Measurements from ENCODE around the gene CTSC. TPM values are rescaled to one million over a fixed set of nuclear protein-coding genes. Genes with fewer than 3 reads are reported as not detected.

The CTSC gene
- total RNA-seq, 3 donors from 2014 or later (not counting 1 experiment from before 2014, with no cell fraction given), result 182 to 275 (median 227) TPM

GRCh38 chr11:88337987-88338668, 592 bp upstream of the CTSC start:
- peak; percentile 56 to 72 (median 58) for ATAC-seq
- no peaks in the 10 kb centered on the region for H3K9me3 Mint-ChIP-seq

DNA sequence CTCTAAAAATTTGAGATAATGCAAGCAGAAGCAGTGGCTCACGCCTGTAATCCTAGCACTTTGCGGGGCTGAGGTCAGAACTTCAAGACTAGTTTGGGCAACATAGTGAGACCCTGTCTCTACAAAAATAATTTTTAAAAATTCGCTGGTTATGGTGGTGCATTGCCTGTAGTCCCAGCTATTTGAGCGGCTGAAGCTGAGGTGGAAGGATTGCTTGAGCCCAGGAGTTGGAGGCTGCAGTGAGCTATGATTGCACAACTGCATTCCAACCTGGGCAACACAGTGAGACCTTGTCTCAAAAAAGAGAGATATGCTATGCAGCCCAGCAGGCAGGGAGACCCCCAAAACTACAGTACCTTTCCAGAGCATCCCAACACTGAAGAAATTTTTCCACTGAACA, 2.3 kb downstream of the CTSC start:
- Histone ChIP-seq H3K9me3 (ENCODE audit: control insufficient read depth, insufficient read depth, low read length) (no peaks in the 10 kb centered on the region), H3K27ac (ENCODE audit: low read length) (peak overlapping the region; percentile 75), H3K4me1 (ENCODE audit: control insufficient read depth, insufficient read depth, low read length) (peaks cover 29% of the 10 kb centered on the region), H3K4me3 (ENCODE audit: low read length) (peak overlapping the region; percentile 97), H3K36me3 (ENCODE audit: control insufficient read depth, insufficient read depth, low read length) (peaks cover 40% of the 10 kb centered on the region), H3K27me3 (ENCODE audit: control insufficient read depth, insufficient read depth, low read length) (no peaks in the 10 kb centered on the region)
- intact Hi-C loops (cut with micrococcal nuclease), result no loop called here
- ATAC-seq, result no peak
- Mint-ChIP-seq H3K27me3 (ENCODE audit: low read depth in 2 of 2) (no peaks in the 10 kb centered on the region), H3K9me3 (no peaks in the 10 kb centered on the region), H3K4me1 (peaks cover 81 to 82% of the 10 kb centered on the region in 2 donors), H3K27ac (peak overlapping the region; percentile 98 to 100), H3K36me3 (peaks cover 22% of the 10 kb centered on the region), H3K4me3 (peak overlapping the region; percentile 89)
- 25% methylated on average over 4 of the region's 4 CpGs for WGBS (ENCODE audit: insufficient coverage)
- TF ChIP-seq CTCF (IDR thresholded peaks at IDR 0.05), result no peak
- no peak for DNase-seq

More at GRCh38 chr11:88337987-88338668, 592 bp upstream of the CTSC start:
- peak overlapping the region; percentile 89 for H3K4me3 Mint-ChIP-seq
- no peaks in the 10 kb centered on the region for H3K9me3 ChIP-seq (ENCODE audit: control insufficient read depth, insufficient read depth, low read length)
- H3K27me3 ChIP-seq (ENCODE audit: control insufficient read depth, insufficient read depth, low read length), result no peaks in the 10 kb centered on the region
- H3K4me3 ChIP-seq (ENCODE audit: low read length), result peak overlapping the region; percentile 97
- H3K4me1 ChIP-seq (ENCODE audit: control insufficient read depth, insufficient read depth, low read length), result peaks cover 22% of the 10 kb centered on the region
- H3K36me3 ChIP-seq (ENCODE audit: control insufficient read depth, insufficient read depth, low read length), result peaks cover 13% of the 10 kb centered on the region
- H3K27me3 Mint-ChIP-seq (ENCODE audit: low read depth in 2 of 2), result no peaks in the 10 kb centered on the region
- WGBS (ENCODE audit: insufficient coverage), result 0% methylated on average over 11 of the region's 15 CpGs
- TF ChIP-seq CTCF (IDR thresholded peaks at IDR 0.05), result no peak
- peak overlapping the region; percentile 75 for H3K27ac ChIP-seq (ENCODE audit: low read length)
- intact Hi-C loops (cut with micrococcal nuclease), result loop anchor here (1.0 to 2.0 kb wide), 3 partner anchors 17 to 77 kb away; no protein-coding TSS in a partner anchor
- H3K27ac Mint-ChIP-seq, result peak overlapping the region; percentile 98 to 100
- H3K36me3 Mint-ChIP-seq, result peaks cover 6% of the 10 kb centered on the region
- H3K4me1 Mint-ChIP-seq, result peaks cover 77 to 80% of the 10 kb centered on the region in 2 donors
- DNase-seq, result peak; percentile 46 to 83

DNA sequence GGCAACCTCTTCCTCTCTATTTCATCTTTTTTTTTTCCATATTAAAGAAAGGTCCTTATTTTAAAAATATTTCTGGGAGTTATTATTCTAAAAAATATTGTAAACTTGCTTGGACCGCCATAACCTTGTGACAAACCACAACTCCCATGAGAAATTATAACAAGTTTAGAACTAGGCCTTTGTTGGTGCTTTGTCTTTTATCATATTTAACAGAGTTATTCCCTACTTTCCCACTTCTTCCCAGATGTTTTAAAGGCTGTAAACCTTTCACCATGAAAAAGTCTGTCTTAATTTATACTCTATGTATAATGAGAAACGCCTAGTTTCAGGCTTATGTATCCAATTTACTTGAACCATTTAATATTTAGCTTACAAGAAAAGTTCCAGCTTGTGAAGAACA, 3.7 kb downstream of the CTSC start:
- peak overlapping the region; percentile 86 for H3K4me3 Mint-ChIP-seq
- no peaks in the 10 kb centered on the region for H3K9me3 ChIP-seq (ENCODE audit: control insufficient read depth, insufficient read depth, low read length)
- no CpG with 5 or more reads among the region's 2 CpGs for WGBS (ENCODE audit: insufficient coverage)
- peaks cover 44% of the 10 kb centered on the region for H3K36me3 ChIP-seq (ENCODE audit: control insufficient read depth, insufficient read depth, low read length)
- H3K9me3 Mint-ChIP-seq, result no peaks in the 10 kb centered on the region
- peaks cover 79 to 81% of the 10 kb centered on the region in 2 donors for H3K4me1 Mint-ChIP-seq
- peaks cover 22% of the 10 kb centered on the region for H3K36me3 Mint-ChIP-seq
- no peaks in the 10 kb centered on the region for H3K27me3 Mint-ChIP-seq (ENCODE audit: low read depth in 2 of 2)
- intact Hi-C loops (cut with micrococcal nuclease), result no loop called here
- peaks cover 30% of the 10 kb centered on the region for H3K4me1 ChIP-seq (ENCODE audit: control insufficient read depth, insufficient read depth, low read length)
- no peak overlapping the region for H3K4me3 ChIP-seq (ENCODE audit: low read length)
- peak overlapping the region; percentile 98 to 100 for H3K27ac Mint-ChIP-seq
- no peak for TF ChIP-seq CTCF (IDR thresholded peaks at IDR 0.05)
- ATAC-seq (no peak), DNase-seq (no peak)
- H3K27ac ChIP-seq (ENCODE audit: low read length), result no peak overlapping the region
- no peaks in the 10 kb centered on the region for H3K27me3 ChIP-seq (ENCODE audit: control insufficient read depth, insufficient read depth, low read length)

Measured in natural killer cell (primary cell).